ENCODE measurements around the gene EGFR. TPM values are rescaled to one million over a fixed set of nuclear protein-coding genes. Genes with fewer than 3 reads are reported as not detected.

The EGFR gene
- total RNA-seq, 5 donors from 2014 or later (not counting 1 experiment from before 2014, with no cell fraction given) = 0.16 to 0.79 (median 0.35) TPM; not detected in 2

GRCh38 chr7:55121249-55121648, 102.4 kb downstream of the EGFR start:
- Histone ChIP-seq H3K9me3 (no peaks in the 10 kb centered on the region), H3K27me3 (replicated peaks in 1 of 2; ENCODE audit: control insufficient read depth in 2 of 2, extremely low read depth in 1 of 2, insufficient read depth in 2 of 2, low read length in 1 of 2) (peaks cover 0 to 14% of the 10 kb centered on the region in 2 experiments), H3K36me3 (ENCODE audit: control insufficient read depth in 2 of 2, extremely low read depth in 1 of 2, insufficient read depth in 1 of 2, low read length in 1 of 2) (no peaks in the 10 kb centered on the region), H3K4me1 (ENCODE audit: control insufficient read depth in 1 of 2, extremely low read depth in 1 of 2, insufficient read depth in 2 of 2, low read length in 2 of 2) (no peaks in the 10 kb centered on the region), H3K27ac (ENCODE audit: low read length) (no peak overlapping the region), H3K4me3 (ENCODE audit: control insufficient read depth in 1 of 2, extremely low read depth in 1 of 2, low read length in 1 of 2) (no peak overlapping the region)
- POLR2A ChIA-PET = no interaction called here
- Mint-ChIP-seq H3K27ac (no peak overlapping the region), H3K27me3 (peaks cover 13 to 18% of the 10 kb centered on the region in 2 donors), H3K36me3 (no peaks in the 10 kb centered on the region), H3K4me1 (no peaks in the 10 kb centered on the region), H3K9me3 (no peaks in the 10 kb centered on the region), H3K4me3 (no peak overlapping the region)
- DNase-seq (no peak), ATAC-seq (replicated peaks in 1 of 4) (no peak)
- CTCF ChIA-PET = no interaction called here
- no CpG with 5 or more reads among the region's 5 CpGs for WGBS (ENCODE audit: insufficient coverage)

DNA sequence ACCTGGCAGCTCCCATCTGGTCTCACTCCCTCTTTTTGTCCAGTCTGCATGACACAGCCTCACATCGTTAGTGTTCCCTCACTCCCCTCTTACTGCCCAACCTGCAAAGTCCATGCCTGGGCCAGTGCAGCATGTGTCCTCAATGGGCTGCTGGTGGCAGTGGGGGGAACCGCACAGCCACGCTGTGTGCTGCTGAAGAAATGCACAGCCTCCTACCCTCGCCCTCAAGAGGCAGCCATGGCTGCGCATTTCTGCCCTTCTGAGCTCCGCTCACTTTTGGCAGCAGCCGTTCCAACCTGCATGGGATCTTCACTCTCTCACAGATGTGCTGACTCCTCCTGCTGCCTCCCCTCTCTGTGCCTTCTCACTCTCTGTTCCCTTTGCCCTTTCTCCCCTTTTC, 103.4 kb downstream of the EGFR start:
- POLR2A ChIA-PET = no interaction called here
- H3K4me3 Mint-ChIP-seq = no peak overlapping the region

DNA sequence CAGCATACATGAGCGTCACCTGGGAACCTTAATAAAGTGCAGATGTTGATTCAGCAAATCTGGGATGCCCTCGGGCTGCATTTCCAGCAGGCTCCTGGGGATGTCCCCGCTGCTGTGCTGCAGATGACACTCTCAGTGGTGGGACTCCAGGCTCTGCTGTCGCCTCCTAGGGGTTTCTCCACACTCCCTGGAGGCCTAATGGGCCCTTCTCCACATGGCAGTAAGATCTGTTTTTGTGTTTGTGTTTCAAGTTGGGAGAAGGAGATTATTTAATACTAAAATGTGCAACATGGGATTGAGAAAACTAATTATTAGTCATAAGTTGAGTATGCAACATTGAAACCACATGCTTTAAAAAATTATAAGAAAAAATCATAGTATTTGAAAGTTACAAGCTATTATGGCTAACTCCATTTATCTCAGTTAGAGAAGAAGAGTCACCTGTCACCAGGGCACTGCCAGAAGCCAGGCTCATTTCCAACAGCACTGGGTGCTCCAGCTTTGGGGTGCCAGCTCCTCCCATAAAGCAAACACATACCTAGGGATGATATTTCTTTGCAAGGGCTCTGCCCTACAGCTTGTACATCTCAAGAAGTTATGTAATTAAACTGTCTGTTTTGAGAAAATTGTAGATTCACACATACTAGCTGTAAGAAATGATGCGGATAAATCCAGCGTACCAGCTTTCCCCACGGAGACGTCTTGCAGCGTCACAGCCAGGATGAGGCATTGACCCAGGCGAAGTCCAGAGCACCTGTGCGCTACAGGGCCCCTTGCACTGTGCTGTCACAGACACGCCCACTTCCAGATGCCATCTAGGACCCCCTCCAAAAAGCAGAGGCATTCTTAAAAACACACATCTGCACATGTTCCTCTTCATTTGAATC, 106.4 kb downstream of the EGFR start:
- no peak for ATAC-seq (replicated peaks in 1 of 4)
- H3K27ac Mint-ChIP-seq = no peak overlapping the region
- no peak overlapping the region for H3K4me3 Mint-ChIP-seq
- no peaks in the 10 kb centered on the region for H3K4me1 Mint-ChIP-seq
- no peaks in the 10 kb centered on the region for H3K36me3 ChIP-seq (ENCODE audit: control insufficient read depth in 2 of 2, extremely low read depth in 1 of 2, insufficient read depth in 1 of 2, low read length in 1 of 2)
- no peak for DNase-seq
- 79% methylated on average over 11 of the region's 12 CpGs for WGBS (ENCODE audit: insufficient coverage)
- ChIA-PET POLR2A (no interaction called here), CTCF (no interaction called here)
- peaks cover 14 to 21% of the 10 kb centered on the region in 2 donors for H3K27me3 Mint-ChIP-seq
- no peak overlapping the region for H3K4me3 ChIP-seq (ENCODE audit: control insufficient read depth in 1 of 2, extremely low read depth in 1 of 2, low read length in 1 of 2)
- H3K27me3 ChIP-seq (replicated peaks in 1 of 2; ENCODE audit: control insufficient read depth in 2 of 2, extremely low read depth in 1 of 2, insufficient read depth in 2 of 2, low read length in 1 of 2) = peaks cover 0 to 14% of the 10 kb centered on the region in 2 experiments
- no peaks in the 10 kb centered on the region for H3K9me3 Mint-ChIP-seq
- H3K27ac ChIP-seq (ENCODE audit: low read length) = no peak overlapping the region
- no peaks in the 10 kb centered on the region for H3K9me3 ChIP-seq
- H3K36me3 Mint-ChIP-seq = no peaks in the 10 kb centered on the region
- H3K4me1 ChIP-seq (ENCODE audit: control insufficient read depth in 1 of 2, extremely low read depth in 1 of 2, insufficient read depth in 2 of 2, low read length in 2 of 2) = no peaks in the 10 kb centered on the region

More for the DNA sequence above, 103.4 kb downstream of the EGFR start:
- H3K36me3 Mint-ChIP-seq = no peaks in the 10 kb centered on the region
- H3K9me3 ChIP-seq = no peaks in the 10 kb centered on the region
- DNase-seq = no peak
- CTCF ChIA-PET = no interaction called here
- H3K27me3 Mint-ChIP-seq = peaks cover 12 to 16% of the 10 kb centered on the region in 2 donors
- WGBS (ENCODE audit: insufficient coverage) = 69% methylated on average over 7 of the region's 7 CpGs
- no peaks in the 10 kb centered on the region for H3K9me3 Mint-ChIP-seq
- H3K27ac Mint-ChIP-seq = no peak overlapping the region
- no peaks in the 10 kb centered on the region for H3K4me1 ChIP-seq (ENCODE audit: control insufficient read depth in 1 of 2, extremely low read depth in 1 of 2, insufficient read depth in 2 of 2, low read length in 2 of 2)
- no peaks in the 10 kb centered on the region for H3K4me1 Mint-ChIP-seq
- H3K27me3 ChIP-seq (replicated peaks in 1 of 2; ENCODE audit: control insufficient read depth in 2 of 2, extremely low read depth in 1 of 2, insufficient read depth in 2 of 2, low read length in 1 of 2) = peaks cover 0 to 14% of the 10 kb centered on the region in 2 experiments
- H3K27ac ChIP-seq (ENCODE audit: low read length) = no peak overlapping the region
- no peaks in the 10 kb centered on the region for H3K36me3 ChIP-seq (ENCODE audit: control insufficient read depth in 2 of 2, extremely low read depth in 1 of 2, insufficient read depth in 1 of 2, low read length in 1 of 2)
- no peak for ATAC-seq (replicated peaks in 1 of 4)
- no peak overlapping the region for H3K4me3 ChIP-seq (ENCODE audit: control insufficient read depth in 1 of 2, extremely low read depth in 1 of 2, low read length in 1 of 2)

DNA sequence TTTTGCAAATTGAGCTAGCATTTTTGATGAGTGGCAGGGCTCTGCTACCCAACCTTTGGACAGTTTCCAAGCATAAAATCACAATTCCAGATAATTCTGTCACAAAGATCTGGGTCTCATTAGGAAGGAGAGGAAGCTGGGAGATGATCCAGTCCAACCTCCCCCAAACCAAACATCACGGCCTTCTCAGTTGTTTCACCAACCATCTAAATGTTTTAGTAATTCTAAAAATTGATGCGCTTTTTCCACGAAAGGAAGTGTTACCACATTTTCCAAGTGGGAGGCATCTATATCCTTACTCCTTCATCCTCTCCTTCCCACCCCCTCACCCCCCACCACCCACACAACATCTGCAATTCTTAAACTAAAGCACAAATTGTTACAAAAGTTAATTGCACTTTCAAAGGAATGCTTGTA, 108.3 kb downstream of the EGFR start:
- POLR2A ChIA-PET = interaction anchor here in 1 of 2 donors (0.7 kb wide), 1 partner anchor 1038 kb away, joined by 6 read pairs; no protein-coding TSS in a partner anchor
- Mint-ChIP-seq H3K4me1 (no peaks in the 10 kb centered on the region), H3K36me3 (no peaks in the 10 kb centered on the region), H3K4me3 (no peak overlapping the region), H3K9me3 (no peaks in the 10 kb centered on the region), H3K27ac (no peak overlapping the region), H3K27me3 (peaks cover 21% of the 10 kb centered on the region in 2 donors)
- Histone ChIP-seq H3K4me3 (ENCODE audit: control insufficient read depth in 1 of 2, extremely low read depth in 1 of 2, low read length in 1 of 2) (no peak overlapping the region), H3K27ac (ENCODE audit: low read length) (no peak overlapping the region), H3K27me3 (replicated peaks in 1 of 2; ENCODE audit: control insufficient read depth in 2 of 2, extremely low read depth in 1 of 2, insufficient read depth in 2 of 2, low read length in 1 of 2) (peaks cover 0 to 25% of the 10 kb centered on the region in 2 experiments), H3K4me1 (ENCODE audit: control insufficient read depth in 1 of 2, extremely low read depth in 1 of 2, insufficient read depth in 2 of 2, low read length in 2 of 2) (no peaks in the 10 kb centered on the region), H3K36me3 (ENCODE audit: control insufficient read depth in 2 of 2, extremely low read depth in 1 of 2, insufficient read depth in 1 of 2, low read length in 1 of 2) (no peaks in the 10 kb centered on the region), H3K9me3 (no peaks in the 10 kb centered on the region)
- DNase-seq (no peak), ATAC-seq (replicated peaks in 1 of 4) (no peak)
- CTCF ChIA-PET = no interaction called here
- no CpG with 5 or more reads among the region's 3 CpGs for WGBS (ENCODE audit: insufficient coverage)

GRCh38 chr7:55127622-55128081, 108.8 kb downstream of the EGFR start:
- H3K36me3 Mint-ChIP-seq = no peaks in the 10 kb centered on the region
- H3K4me1 Mint-ChIP-seq = no peaks in the 10 kb centered on the region
- Histone ChIP-seq H3K4me3 (ENCODE audit: control insufficient read depth in 1 of 2, extremely low read depth in 1 of 2, low read length in 1 of 2) (no peak overlapping the region), H3K9me3 (no peaks in the 10 kb centered on the region), H3K36me3 (ENCODE audit: control insufficient read depth in 2 of 2, extremely low read depth in 1 of 2, insufficient read depth in 1 of 2, low read length in 1 of 2) (no peaks in the 10 kb centered on the region), H3K27me3 (replicated peaks in 1 of 2; ENCODE audit: control insufficient read depth in 2 of 2, extremely low read depth in 1 of 2, insufficient read depth in 2 of 2, low read length in 1 of 2) (peaks cover 0 to 25% of the 10 kb centered on the region in 2 experiments), H3K27ac (ENCODE audit: low read length) (no peak overlapping the region), H3K4me1 (ENCODE audit: control insufficient read depth in 1 of 2, extremely low read depth in 1 of 2, insufficient read depth in 2 of 2, low read length in 2 of 2) (no peaks in the 10 kb centered on the region)
- ChIA-PET CTCF (no interaction called here), POLR2A (interaction anchor here (0.6 to 0.7 kb wide), 2 partner anchors 154 to 1039 kb away, joined by 3 to 6 read pairs; no protein-coding TSS in a partner anchor)
- peaks cover 16 to 22% of the 10 kb centered on the region in 2 donors for H3K27me3 Mint-ChIP-seq
- no peak overlapping the region for H3K27ac Mint-ChIP-seq
- DNase-seq (no peak), ATAC-seq (replicated peaks in 1 of 4) (no peak)
- no peak overlapping the region for H3K4me3 Mint-ChIP-seq
- no peaks in the 10 kb centered on the region for H3K9me3 Mint-ChIP-seq
- WGBS (ENCODE audit: insufficient coverage) = 54% methylated on average over 6 of the region's 6 CpGs

DNA sequence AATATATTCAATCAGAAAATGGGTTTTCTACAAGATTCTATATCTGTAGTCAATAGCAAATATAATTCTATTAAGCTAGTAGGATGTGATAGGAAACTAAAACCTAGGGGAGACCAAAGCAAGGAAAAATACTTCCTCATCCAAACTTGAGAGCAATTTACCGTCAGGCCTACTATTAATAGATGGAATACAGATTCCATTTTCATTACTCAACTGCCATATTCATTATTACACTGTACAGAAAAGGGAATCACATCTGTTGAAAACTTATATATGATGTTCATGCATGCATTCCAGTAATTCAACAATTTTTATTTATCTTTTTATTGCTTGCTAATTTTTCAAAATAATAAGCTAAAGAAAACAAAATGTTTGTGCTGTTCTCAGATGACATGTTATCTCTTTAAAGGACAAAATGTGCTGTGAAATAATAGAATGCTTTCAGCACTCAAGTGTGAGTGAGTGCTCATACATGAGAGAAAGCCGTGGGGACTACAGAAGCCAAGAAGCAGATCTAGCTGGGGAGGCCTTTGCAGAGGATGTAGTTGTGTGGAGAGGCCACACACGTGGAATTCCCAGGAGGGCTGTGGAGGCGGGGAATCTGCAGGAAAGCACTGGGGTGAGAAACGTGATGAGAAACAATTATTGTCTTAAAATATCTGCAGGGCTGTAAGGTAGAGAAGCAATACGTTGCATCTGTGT, 110.0 kb downstream of the EGFR start:
- Histone ChIP-seq H3K4me1 (ENCODE audit: control insufficient read depth in 1 of 2, extremely low read depth in 1 of 2, insufficient read depth in 2 of 2, low read length in 2 of 2) (no peaks in the 10 kb centered on the region), H3K36me3 (ENCODE audit: control insufficient read depth in 2 of 2, extremely low read depth in 1 of 2, insufficient read depth in 1 of 2, low read length in 1 of 2) (no peaks in the 10 kb centered on the region), H3K27ac (ENCODE audit: low read length) (no peak overlapping the region), H3K9me3 (no peaks in the 10 kb centered on the region), H3K4me3 (ENCODE audit: control insufficient read depth in 1 of 2, extremely low read depth in 1 of 2, low read length in 1 of 2) (no peak overlapping the region), H3K27me3 (replicated peaks in 1 of 2; ENCODE audit: control insufficient read depth in 2 of 2, extremely low read depth in 1 of 2, insufficient read depth in 2 of 2, low read length in 1 of 2) (peaks cover 0 to 35% of the 10 kb centered on the region in 2 experiments)
- 51% methylated on average over 5 of the region's 6 CpGs for whole genome bisulfite sequencing (ENCODE audit: insufficient coverage)
- peaks cover 0 to 3% (median 0%) of the 10 kb centered on the region in 3 donors for H3K4me1 Mint-ChIP-seq
- H3K9me3 Mint-ChIP-seq = no peaks in the 10 kb centered on the region
- H3K4me3 Mint-ChIP-seq = no peak overlapping the region
- peaks cover 15 to 22% of the 10 kb centered on the region in 2 donors for H3K27me3 Mint-ChIP-seq
- ATAC-seq (replicated peaks in 1 of 4) = no peak
- no peak for DNase-seq
- no peak overlapping the region for H3K27ac Mint-ChIP-seq
- ChIA-PET POLR2A (no interaction called here), CTCF (no interaction called here)
- no peaks in the 10 kb centered on the region for H3K36me3 Mint-ChIP-seq

Measured in T-cell (primary cell).